Measurements from ENCODE around the gene TSPYL4. TPM values are rescaled to one million over a fixed set of nuclear protein-coding genes. Genes with fewer than 3 reads are reported as not detected.

Gene TSPYL4
- 19.8 and 24.9 TPM in 2 replicates for total RNA-seq (2014; rRNA removed; shearing (Covaris generic); ENCODE audit: low replicate concordance)

- no peaks in the 10 kb centered on the region for H3K9me3 ChIP-seq (ENCODE audit: low read length)
- peak; percentile 96 for DNase-seq
Measured at GRCh38 chr6:116253505-116254296, at the start of gene TSPYL4. TSPYL4 (minus strand) TSS chr6:116254075; CDS start chr6:116254008, 67 bp downstream.

GRCh38 chr6:116301104-116301503, 47.2 kb upstream of the TSPYL4 start:
- no peaks in the 10 kb centered on the region; the same call in 1 of the 2 replicates for H4K20me1 ChIP-seq (ENCODE audit: insufficient read depth, low read depth, low read length)
- H3K9ac ChIP-seq (ENCODE audit: low read length): no peak overlapping the region
- peaks cover 5% of the 10 kb centered on the region; the same call in 1 of the 2 replicates for H3K4me1 ChIP-seq (ENCODE audit: low read length)
- H3K9me3 ChIP-seq (ENCODE audit: low read length): peaks cover 5% of the 10 kb centered on the region; the same call in 1 of the 2 replicates
- H3K79me2 ChIP-seq (ENCODE audit: low read length): no peaks in the 10 kb centered on the region
- 0 out of 2 replicates have a peak, but pooled peaks cover 6% of the 10 kb centered on the region for H3K27me3 ChIP-seq (ENCODE audit: low read length)
- no peak overlapping the region for H3K4me3 ChIP-seq (ENCODE audit: low read length)
- H3K36me3 ChIP-seq (ENCODE audit: insufficient read depth, low read length): no peaks in the 10 kb centered on the region
- no peak overlapping the region for H3K27ac ChIP-seq (ENCODE audit: low read length)
- no peaks in the 10 kb centered on the region for H3K9me2 ChIP-seq (replicated peaks; ENCODE audit: insufficient read depth, low read length)
- no peak overlapping the region for H2AFZ ChIP-seq (ENCODE audit: low read length)
- no peak overlapping the region for H3K4me2 ChIP-seq (ENCODE audit: low read depth, low read length, poor library complexity, severe bottlenecking)
- DNase-seq: no peak

More at GRCh38 chr6:116253505-116254296, at the start of gene TSPYL4:
- Histone ChIP-seq H3K79me2 (ENCODE audit: low read length) (peaks cover 49% of the 10 kb centered on the region), H3K27ac (ENCODE audit: low read length) (peak within 1 kb of the TSS; percentile 39; the same call in 1 of the 2 replicates), H3K27me3 (ENCODE audit: low read length) (no peaks in the 10 kb centered on the region), H3K9ac (ENCODE audit: low read length) (peak within 1 kb of the TSS; percentile 86), H2AFZ (ENCODE audit: low read length) (peak within 1 kb of the TSS; percentile 91), H3K4me1 (ENCODE audit: low read length) (peaks cover 48% of the 10 kb centered on the region), H3K9me2 (replicated peaks; ENCODE audit: insufficient read depth, low read length) (no peaks in the 10 kb centered on the region), H4K20me1 (ENCODE audit: insufficient read depth, low read depth, low read length) (no peaks in the 10 kb centered on the region), H3K36me3 (ENCODE audit: insufficient read depth, low read length) (no peaks in the 10 kb centered on the region), H3K4me3 (ENCODE audit: low read length) (peak within 1 kb of the TSS; percentile 87), H3K4me2 (ENCODE audit: low read depth, low read length, poor library complexity, severe bottlenecking) (peak within 1 kb of the TSS; percentile 85)

- Histone ChIP-seq H3K4me1 (ENCODE audit: low read length) (peaks cover 5% of the 10 kb centered on the region; the same call in 1 of the 2 replicates), H3K9ac (ENCODE audit: low read length) (no peak overlapping the region), H3K36me3 (ENCODE audit: insufficient read depth, low read length) (no peaks in the 10 kb centered on the region), H4K20me1 (ENCODE audit: insufficient read depth, low read depth, low read length) (no peaks in the 10 kb centered on the region; the same call in 1 of the 2 replicates), H3K4me2 (ENCODE audit: low read depth, low read length, poor library complexity, severe bottlenecking) (no peak overlapping the region), H2AFZ (ENCODE audit: low read length) (no peak overlapping the region), H3K27me3 (ENCODE audit: low read length) (0 out of 2 replicates have a peak, but pooled peaks cover 6% of the 10 kb centered on the region), H3K27ac (ENCODE audit: low read length) (no peak overlapping the region), H3K79me2 (ENCODE audit: low read length) (no peaks in the 10 kb centered on the region), H3K9me3 (ENCODE audit: low read length) (peaks cover 5% of the 10 kb centered on the region; the same call in 1 of the 2 replicates), H3K9me2 (replicated peaks; ENCODE audit: insufficient read depth, low read length) (no peaks in the 10 kb centered on the region), H3K4me3 (ENCODE audit: low read length) (no peak overlapping the region)
- no peak for DNase-seq
Measured at GRCh38 chr6:116300566-116300965, 46.7 kb upstream of the TSPYL4 start.

- Histone ChIP-seq H3K27ac (ENCODE audit: low read length) (no peak overlapping the region), H3K4me3 (ENCODE audit: low read length) (no peak overlapping the region), H3K9me3 (ENCODE audit: low read length) (peaks cover 5% of the 10 kb centered on the region; the same call in 1 of the 2 replicates), H3K36me3 (ENCODE audit: insufficient read depth, low read length) (no peaks in the 10 kb centered on the region), H3K4me2 (ENCODE audit: low read depth, low read length, poor library complexity, severe bottlenecking) (no peak overlapping the region), H3K9me2 (replicated peaks; ENCODE audit: insufficient read depth, low read length) (no peaks in the 10 kb centered on the region), H3K9ac (ENCODE audit: low read length) (no peak overlapping the region), H3K4me1 (ENCODE audit: low read length) (peaks cover 5% of the 10 kb centered on the region; the same call in 1 of the 2 replicates), H4K20me1 (ENCODE audit: insufficient read depth, low read depth, low read length) (no peaks in the 10 kb centered on the region; the same call in 1 of the 2 replicates), H3K79me2 (ENCODE audit: low read length) (no peaks in the 10 kb centered on the region), H2AFZ (ENCODE audit: low read length) (no peak overlapping the region), H3K27me3 (ENCODE audit: low read length) (0 out of 2 replicates have a peak, but pooled peaks cover 6% of the 10 kb centered on the region)
- no peak for DNase-seq
Measured at GRCh38 chr6:116298973-116299372, 45.1 kb upstream of the TSPYL4 start.

- no peak overlapping the region for H3K27ac ChIP-seq (ENCODE audit: low read length)
- H3K4me1 ChIP-seq (ENCODE audit: low read length): peaks cover 5% of the 10 kb centered on the region; the same call in 1 of the 2 replicates
- H3K9me2 ChIP-seq (replicated peaks; ENCODE audit: insufficient read depth, low read length): no peaks in the 10 kb centered on the region
- H3K36me3 ChIP-seq (ENCODE audit: insufficient read depth, low read length): no peaks in the 10 kb centered on the region
- H3K9me3 ChIP-seq (ENCODE audit: low read length): peaks cover 5% of the 10 kb centered on the region; the same call in 1 of the 2 replicates
- H3K4me3 ChIP-seq (ENCODE audit: low read length): no peak overlapping the region
- H3K27me3 ChIP-seq (ENCODE audit: low read length): 0 out of 2 replicates have a peak, but pooled peaks cover 6% of the 10 kb centered on the region
- DNase-seq: no peak
- H2AFZ ChIP-seq (ENCODE audit: low read length): no peak overlapping the region
- no peak overlapping the region for H3K4me2 ChIP-seq (ENCODE audit: low read depth, low read length, poor library complexity, severe bottlenecking)
- H3K79me2 ChIP-seq (ENCODE audit: low read length): no peaks in the 10 kb centered on the region
- no peaks in the 10 kb centered on the region; the same call in 1 of the 2 replicates for H4K20me1 ChIP-seq (ENCODE audit: insufficient read depth, low read depth, low read length)
- no peak overlapping the region for H3K9ac ChIP-seq (ENCODE audit: low read length)
Measured at GRCh38 chr6:116298273-116298672, 44.4 kb upstream of the TSPYL4 start.

- H3K27ac ChIP-seq (ENCODE audit: low read length): no peak overlapping the region
- H4K20me1 ChIP-seq (ENCODE audit: insufficient read depth, low read depth, low read length): no peaks in the 10 kb centered on the region; the same call in 1 of the 2 replicates
- DNase-seq: no peak
- H3K9ac ChIP-seq (ENCODE audit: low read length): no peak overlapping the region
- no peaks in the 10 kb centered on the region for H3K9me3 ChIP-seq (ENCODE audit: low read length)
- no peak overlapping the region for H2AFZ ChIP-seq (ENCODE audit: low read length)
- no peaks in the 10 kb centered on the region for H3K36me3 ChIP-seq (ENCODE audit: insufficient read depth, low read length)
- H3K9me2 ChIP-seq (replicated peaks; ENCODE audit: insufficient read depth, low read length): no peaks in the 10 kb centered on the region
- H3K4me2 ChIP-seq (ENCODE audit: low read depth, low read length, poor library complexity, severe bottlenecking): no peak overlapping the region
- H3K4me1 ChIP-seq (ENCODE audit: low read length): no peaks in the 10 kb centered on the region
- no peaks in the 10 kb centered on the region for H3K27me3 ChIP-seq (ENCODE audit: low read length)
- no peak overlapping the region for H3K4me3 ChIP-seq (ENCODE audit: low read length)
- no peaks in the 10 kb centered on the region for H3K79me2 ChIP-seq (ENCODE audit: low read length)
Measured at GRCh38 chr6:116292553-116292952, 38.7 kb upstream of the TSPYL4 start.

GRCh38 chr6:116291701-116292396, 38.0 kb upstream of the TSPYL4 start:
- Histone ChIP-seq H3K79me2 (ENCODE audit: low read length) (no peaks in the 10 kb centered on the region), H2AFZ (ENCODE audit: low read length) (no peak overlapping the region), H3K36me3 (ENCODE audit: insufficient read depth, low read length) (no peaks in the 10 kb centered on the region), H3K4me3 (ENCODE audit: low read length) (no peak overlapping the region), H3K9me3 (ENCODE audit: low read length) (no peaks in the 10 kb centered on the region), H3K9me2 (replicated peaks; ENCODE audit: insufficient read depth, low read length) (no peaks in the 10 kb centered on the region), H4K20me1 (ENCODE audit: insufficient read depth, low read depth, low read length) (no peaks in the 10 kb centered on the region; the same call in 1 of the 2 replicates), H3K4me2 (ENCODE audit: low read depth, low read length, poor library complexity, severe bottlenecking) (no peak overlapping the region), H3K27me3 (ENCODE audit: low read length) (no peaks in the 10 kb centered on the region), H3K4me1 (ENCODE audit: low read length) (no peaks in the 10 kb centered on the region), H3K27ac (ENCODE audit: low read length) (no peak overlapping the region), H3K9ac (ENCODE audit: low read length) (no peak overlapping the region)
- DNase-seq: peak; percentile 16

GRCh38 chr6:116290799-116291198, 36.9 kb upstream of the TSPYL4 start:
- no peaks in the 10 kb centered on the region for H3K4me1 ChIP-seq (ENCODE audit: low read length)
- H4K20me1 ChIP-seq (ENCODE audit: insufficient read depth, low read depth, low read length): no peaks in the 10 kb centered on the region
- no peaks in the 10 kb centered on the region for H3K79me2 ChIP-seq (ENCODE audit: low read length)
- no peaks in the 10 kb centered on the region for H3K36me3 ChIP-seq (ENCODE audit: insufficient read depth, low read length)
- no peaks in the 10 kb centered on the region for H3K27me3 ChIP-seq (ENCODE audit: low read length)
- no peak overlapping the region for H3K9ac ChIP-seq (ENCODE audit: low read length)
- H3K4me3 ChIP-seq (ENCODE audit: low read length): no peak overlapping the region
- no peak for DNase-seq
- H2AFZ ChIP-seq (ENCODE audit: low read length): no peak overlapping the region
- no peaks in the 10 kb centered on the region for H3K9me2 ChIP-seq (replicated peaks; ENCODE audit: insufficient read depth, low read length)
- H3K4me2 ChIP-seq (ENCODE audit: low read depth, low read length, poor library complexity, severe bottlenecking): no peak overlapping the region
- no peaks in the 10 kb centered on the region for H3K9me3 ChIP-seq (ENCODE audit: low read length)
- no peak overlapping the region for H3K27ac ChIP-seq (ENCODE audit: low read length)

All from Karpas-422 (cell line).